ENCODE data around the gene SPOUT1.
"Not testable (repeated sequence)": the region's sequence is repeated elsewhere in the genome, so short reads cannot be mapped to it uniquely, and the experiment has no call there.

Gene SPOUT1

GRCh38 chr9:128809831-128810230 is 19.8 kb downstream of the SPOUT1 start:
- DNase-seq (ENCODE audit: low read depth): no peak

DNA sequence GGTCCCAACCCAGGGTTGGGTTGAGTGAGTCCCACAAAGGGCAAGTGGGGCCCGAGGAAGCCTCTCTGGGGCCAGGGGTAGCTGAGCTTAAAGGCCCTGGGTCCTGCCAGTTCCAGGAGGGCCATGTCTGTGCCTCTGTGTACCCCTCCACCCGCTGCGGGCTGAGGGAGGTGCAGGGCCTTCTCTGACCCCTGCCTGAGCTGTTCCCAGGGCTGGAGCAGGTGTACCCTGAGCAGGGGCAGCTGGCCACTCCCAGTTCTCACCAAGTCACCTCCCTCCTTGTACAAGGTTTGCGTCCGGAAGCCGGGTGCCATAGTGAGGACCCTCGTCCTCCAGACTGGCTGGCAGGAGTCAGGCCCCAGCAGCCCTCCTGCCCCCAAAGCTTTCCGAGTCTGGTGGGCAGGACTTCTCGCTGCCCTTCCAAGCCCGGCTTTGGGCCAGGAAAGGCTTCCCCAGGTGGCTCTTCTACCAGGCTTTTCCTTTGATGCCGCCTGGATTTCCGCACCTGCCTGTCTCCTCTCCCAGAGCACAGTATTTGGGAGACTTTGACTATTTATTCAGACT is 20.5 kb downstream of the SPOUT1 start:
- no peak for DNase-seq (ENCODE audit: low read depth)

- no peak for DNase-seq (ENCODE audit: low read depth)
Measured at GRCh38 chr9:128808543-128808942, 21.1 kb downstream of the SPOUT1 start.

GRCh38 chr9:128807827-128808226 is 21.8 kb downstream of the SPOUT1 start:
- no peak for DNase-seq (ENCODE audit: low read depth)

- no peak for DNase-seq (ENCODE audit: low read depth)
Measured at GRCh38 chr9:128805661-128806060, 23.9 kb downstream of the SPOUT1 start.

GRCh38 chr9:128802482-128802881 is 27.1 kb downstream of the SPOUT1 start:
- DNase-seq (ENCODE audit: low read depth): no peak

- no peak for DNase-seq (ENCODE audit: low read depth)
Measured at GRCh38 chr9:128800061-128800460, 29.5 kb downstream of the SPOUT1 start.

DNA sequence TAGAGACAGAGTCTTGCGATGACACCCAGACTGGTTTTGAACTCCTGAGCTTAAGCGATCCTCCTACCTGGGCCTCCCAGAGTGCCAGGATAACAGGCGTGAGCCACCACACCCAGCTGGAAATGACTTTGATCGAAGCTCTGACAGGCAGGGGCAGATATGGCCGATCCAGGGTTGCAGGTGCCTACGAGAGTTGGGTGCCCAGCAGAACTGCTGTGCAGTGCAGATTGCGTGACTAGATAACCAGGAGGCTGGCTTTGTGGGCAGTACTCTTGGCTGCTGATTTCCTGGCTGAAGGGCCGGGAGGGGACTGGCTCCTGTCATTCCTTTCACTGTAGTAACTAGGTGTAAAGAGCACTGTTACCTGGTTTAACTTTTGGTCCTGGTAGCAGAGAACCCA is 30.7 kb downstream of the SPOUT1 start:
- no peak for DNase-seq (ENCODE audit: low read depth)

DNA sequence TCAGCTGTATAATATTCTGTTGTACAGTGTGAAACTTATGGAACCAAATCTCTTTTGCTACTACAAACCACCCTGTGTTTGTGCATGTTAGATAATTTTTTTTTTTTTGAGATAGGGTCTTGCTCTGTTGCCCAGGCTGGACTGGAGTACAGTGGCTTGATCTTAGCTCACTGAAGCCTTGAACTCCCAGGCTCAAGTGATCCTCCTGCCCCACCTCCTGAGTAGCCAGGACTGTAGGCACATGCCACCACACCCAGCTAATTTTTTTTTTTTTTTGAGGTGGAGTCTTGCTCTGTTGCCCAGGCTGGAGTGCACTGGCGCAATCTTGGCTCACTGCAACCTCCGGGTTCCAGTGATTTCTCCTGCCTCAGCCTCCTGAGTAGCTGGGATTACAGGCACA is 34.6 kb downstream of the SPOUT1 start:
- not testable (repeated sequence) for DNase-seq (ENCODE audit: low read depth)

- DNase-seq (ENCODE audit: low read depth): no peak
Measured at GRCh38 chr9:128792978-128793686, 36.5 kb downstream of the SPOUT1 start.

DNA sequence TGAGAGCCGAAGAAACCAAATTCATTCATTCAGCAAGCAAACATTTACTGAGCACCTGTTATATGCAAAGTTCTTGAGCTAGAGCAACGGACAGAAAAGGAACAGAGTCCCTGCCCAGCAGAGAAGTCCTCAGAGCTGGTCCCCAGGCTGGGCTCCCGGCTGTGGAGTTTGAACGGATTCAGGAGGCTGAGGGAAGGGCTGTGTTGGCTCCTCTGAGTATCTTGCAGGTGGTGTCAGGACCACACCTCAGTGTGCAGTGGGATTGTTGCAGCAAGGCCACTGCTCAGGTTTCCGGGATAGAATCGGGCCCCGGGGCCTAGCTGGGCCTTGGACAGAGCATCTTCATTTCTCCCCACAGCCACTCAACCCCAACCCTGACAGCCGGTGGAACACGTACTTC is 37.5 kb downstream of the SPOUT1 start:
- DNase-seq (ENCODE audit: low read depth): no peak

GRCh38 chr9:128790536-128790935 is 39.1 kb downstream of the SPOUT1 start:
- no peak for DNase-seq (ENCODE audit: low read depth)

DNA sequence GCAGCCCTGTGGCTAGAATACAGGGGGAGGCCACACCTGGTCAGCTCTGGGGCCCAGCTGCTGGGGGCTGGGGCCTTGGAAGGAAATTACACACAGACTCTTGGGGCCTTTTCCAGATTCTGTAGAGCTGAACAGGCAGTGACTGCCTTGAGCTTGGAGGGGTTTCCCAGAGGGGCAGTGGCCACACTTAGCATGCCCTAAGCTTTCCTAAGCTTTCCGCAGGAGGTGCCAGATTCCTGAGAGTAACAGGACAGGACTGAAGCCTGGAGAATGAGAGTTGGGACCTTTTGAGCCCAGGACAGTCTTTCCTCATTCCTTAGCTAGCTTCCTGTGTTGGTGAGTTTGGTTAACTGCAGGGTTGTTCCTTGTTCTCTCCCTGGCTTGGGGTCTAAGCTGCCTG is 41.1 kb downstream of the SPOUT1 start:
- DNase-seq (ENCODE audit: low read depth): no peak

DNA sequence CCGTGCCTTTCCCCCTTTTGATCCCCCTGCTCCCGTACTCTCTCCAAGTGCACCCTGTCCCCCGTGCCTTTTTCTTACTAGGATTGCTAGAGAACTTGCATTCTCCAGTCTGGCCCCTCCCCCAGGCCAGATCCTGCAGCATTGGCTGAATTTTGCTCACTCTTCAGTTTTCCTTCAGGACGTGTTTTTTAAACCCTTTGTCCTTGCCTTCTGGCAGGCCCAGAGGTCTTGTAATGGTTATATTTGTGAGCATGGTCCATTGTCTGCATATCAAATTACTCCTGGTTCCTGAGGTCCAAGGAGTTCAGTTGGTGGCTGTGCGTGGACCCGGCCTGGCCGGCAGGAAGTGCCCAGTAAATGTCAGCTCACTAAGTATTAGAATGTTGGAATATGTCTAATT is 41.9 kb downstream of the SPOUT1 start:
- no peak for DNase-seq (ENCODE audit: low read depth)

- DNase-seq (ENCODE audit: low read depth): peak; percentile 25
Measured at GRCh38 chr9:128786681-128787601, 42.7 kb downstream of the SPOUT1 start, which contains the start of gene TBC1D13. Gene TBC1D13, plus strand, starts transcription at chr9:128787253. Its CDS starts 101 bp downstream, at chr9:128787354.

GRCh38 chr9:128785427-128785826 is 44.2 kb downstream of the SPOUT1 start:
- DNase-seq (ENCODE audit: low read depth): no peak

DNA sequence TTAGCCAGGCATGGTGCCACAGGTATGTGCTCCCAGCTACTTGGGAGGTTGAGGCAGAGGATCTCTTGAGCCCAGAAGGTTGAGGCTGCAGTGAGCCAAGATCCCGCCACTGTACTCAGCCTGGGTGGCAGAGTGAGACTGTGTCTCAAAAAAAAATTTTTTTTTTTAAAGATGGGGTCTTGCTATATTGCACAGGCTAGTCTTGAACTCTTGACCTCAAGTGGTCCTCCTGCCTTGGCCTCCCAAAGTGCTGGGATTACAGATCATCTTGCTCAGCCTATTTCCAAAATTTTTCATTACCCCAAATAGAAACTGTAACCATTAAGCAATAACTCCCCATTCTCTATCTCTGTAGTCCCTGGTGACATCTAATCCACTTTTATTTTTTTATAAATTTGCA is 46.9 kb downstream of the SPOUT1 start:
- no peak for DNase-seq (ENCODE audit: low read depth)

DNA sequence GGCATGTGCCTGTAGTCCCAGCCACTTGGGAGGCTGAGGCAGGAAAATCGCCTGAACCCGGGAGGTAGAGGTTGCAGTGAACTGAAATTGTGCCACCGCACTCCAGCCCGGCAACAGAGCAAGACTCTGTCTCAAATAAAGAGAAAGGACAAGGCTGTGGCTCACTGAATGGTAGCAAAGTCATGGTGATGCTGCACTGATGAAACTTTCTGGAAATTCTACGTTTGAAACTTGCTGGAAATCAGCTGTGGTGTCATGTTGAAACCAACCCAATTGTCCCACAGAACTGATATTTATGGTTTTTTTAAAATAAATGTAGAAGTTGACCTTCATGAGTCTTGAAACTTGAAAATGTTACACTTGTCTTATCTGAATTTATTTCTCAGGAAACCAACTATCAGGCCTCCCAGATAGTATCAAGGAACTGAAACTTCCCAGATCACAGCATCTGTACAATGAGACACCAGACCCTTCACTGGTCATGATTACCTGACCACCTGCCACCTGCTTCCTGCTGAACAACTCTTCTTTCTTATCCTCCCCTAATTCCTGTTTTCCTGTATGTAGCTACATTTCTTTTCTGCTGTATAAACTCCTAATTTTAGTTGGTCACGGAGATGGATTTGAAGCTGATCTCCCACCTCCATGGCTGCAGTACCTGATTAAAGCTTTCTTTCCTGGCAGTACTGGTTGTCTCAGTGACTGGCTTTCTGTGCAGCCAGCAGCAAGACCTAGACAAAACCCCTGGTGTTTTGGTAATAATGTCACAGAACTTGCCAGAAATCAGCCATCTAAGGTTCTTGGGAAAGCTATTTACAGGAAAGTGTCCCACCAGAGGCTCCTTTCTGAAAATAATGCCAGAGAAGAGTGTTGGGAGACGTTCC is 48.2 kb downstream of the SPOUT1 start:
- no peak for DNase-seq (ENCODE audit: low read depth)

DNA sequence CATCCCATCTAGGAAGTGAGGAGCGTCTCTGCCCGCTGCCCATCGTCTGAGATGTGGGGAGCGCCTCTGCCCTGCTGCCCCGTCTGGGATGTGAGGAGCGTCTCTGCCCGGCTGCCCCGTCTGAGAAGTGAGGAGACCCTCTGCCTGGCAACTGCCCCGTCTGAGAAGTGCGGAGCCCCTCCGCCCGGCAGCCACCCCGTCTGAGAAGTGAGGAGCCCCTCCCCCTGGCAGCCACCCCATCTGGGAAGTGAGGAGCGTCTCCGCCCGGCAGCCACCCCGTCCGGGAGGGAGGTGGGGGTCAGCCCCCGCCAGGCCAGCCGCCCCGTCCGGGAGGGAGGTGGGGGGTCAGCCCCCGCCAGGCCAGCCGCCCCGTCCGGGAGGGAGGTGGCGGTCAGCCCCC is 49.5 kb downstream of the SPOUT1 start:
- DNase-seq (ENCODE audit: low read depth): not testable (repeated sequence)

DNA sequence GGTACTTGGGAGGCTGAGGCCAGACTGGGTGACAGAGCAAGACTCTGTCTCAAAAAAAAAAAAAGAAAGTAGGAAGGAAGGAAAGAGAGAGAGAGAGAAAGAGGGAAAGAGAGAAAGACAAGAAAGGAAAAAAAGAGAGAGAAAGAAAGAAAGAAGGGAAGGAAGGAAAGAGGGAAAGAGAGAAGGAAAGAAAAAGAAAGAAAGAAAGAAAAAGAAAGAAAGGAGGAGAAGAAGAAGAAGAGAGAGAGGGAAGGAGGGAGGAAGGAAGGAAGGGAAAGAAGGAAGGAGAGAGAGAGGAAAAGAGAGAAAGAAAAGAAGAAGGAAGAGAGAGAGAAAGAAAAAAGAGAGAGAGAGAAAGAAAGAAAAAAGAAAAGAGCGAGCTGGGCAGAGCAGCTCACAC is 54.8 kb downstream of the SPOUT1 start:
- no peak for DNase-seq (ENCODE audit: low read depth)

- no peak for DNase-seq (ENCODE audit: low read depth)
Measured at GRCh38 chr9:128773049-128773448, 56.5 kb downstream of the SPOUT1 start.
